GM23248 (cell line): ENCODE data around the gene ZNF75A.

Experiments
- EZH2 ChIP-seq: fragments of 200-600 bp; sonication (generic); IDR thresholded peaks from 2 replicates; pipeline ENCODE4 v1.6.1; 2018; ENCODE audit warnings: antibody characterized with exemption, mild to moderate bottlenecking; ENCODE audit not compliant: insufficient read depth, poor library complexity, severe bottlenecking
- EZH2phosphoT487 ChIP-seq: fragments of 200-600 bp; sonication (generic); IDR thresholded peaks from 2 replicates; pipeline ENCODE4 v1.6.1; 2018; ENCODE audit warnings: antibody characterized with exemption, moderate library complexity, mild to moderate bottlenecking, low read depth; ENCODE audit not compliant: insufficient read depth

GRCh38 chr16:3256146-3256865 lies 49.0 kb upstream of the ZNF75A start, which contains the start of gene MEFV:
- TF ChIP-seq EZH2 (no peak), EZH2phosphoT487 (no peak)
